Thyroid gland (tissue), 4 donors: ENCODE data around the gene NDST1. TPM values are rescaled to one million over a fixed set of nuclear protein-coding genes. Genes with fewer than 3 reads are reported as not detected.

Experiments used
- DNase-seq, 2 donors: peaks; one replicate each; pipeline ENCODE4 v3.0.0-alpha.2; 2019
- H3K27ac ChIP-seq, 3 donors: fragments of 200-600 bp; sonication (generic); 1 replicate in 2 of 3; 2 replicates in 1 of 3; pipeline ENCODE4 v1.5.1; 2016 to 2019; ENCODE audit warnings: mild to moderate bottlenecking in 1 of 3, moderate library complexity in 1 of 3
- H3K27me3 ChIP-seq: fragments of 200-600 bp; sonication (generic); one replicate; pipeline ENCODE4 v1.5.1; 2019
- H3K36me3 ChIP-seq, 2 donors: fragments of 200-600 bp; sonication (generic); one replicate each; pipeline ENCODE4 v1.5.1; 2016 to 2019
- H3K4me1 ChIP-seq, 2 donors: fragments of 200-600 bp; sonication (generic); one replicate each; pipeline ENCODE4 v1.5.1; 2017 to 2019
- H3K4me3 ChIP-seq, 3 donors: fragments of 200-600 bp; sonication (generic); replicated peaks in 1 of 3; 1 replicate in 2 of 3; 2 replicates in 1 of 3; pipeline ENCODE4 v1.5.1; 2016; ENCODE audit warnings: mild to moderate bottlenecking in 1 of 3
- H3K9me3 ChIP-seq: fragments of 200-600 bp; sonication (generic); one replicate; pipeline ENCODE4 v1.5.1; 2017
- CTCF ChIP-seq, 6 experiments: fragments of 200-600 bp in 3 of 6; fragments of 450-650 bp in 3 of 6; sonication (generic) in 3 of 6; IDR thresholded peaks; one replicate each; pipeline ENCODE4 v1.5.1; 2016 to 2019; ENCODE audit warnings: antibody characterized with exemption in 6 of 6, mild to moderate bottlenecking in 2 of 6, inconsistent platforms in 1 of 6, moderate library complexity in 1 of 6
- POLR2A ChIP-seq, 2 donors: fragments of 450-650 bp; IDR thresholded peaks; one replicate each; pipeline ENCODE4 v1.6.1; 2017; ENCODE audit warnings: antibody characterized with exemption in 2 of 2, mild to moderate bottlenecking in 2 of 2, moderate library complexity in 1 of 2
- WGBS, 2 donors: methylation state at CpG; one replicate each; pipeline ENCODE4 v1.1.5; 2017; 5-methylcytosine and 5-hydroxymethylcytosine counted together
- intact Hi-C: fragments of 100-400 bp; cut with DNase I; formaldehyde crosslinking; loops from one replicate; pipeline ENCODE4 v1.15.1; 2023
- total RNA-seq, 4 donors: library from RNA; depleted of rRNA; stranded (reverse); fragments of >200 nt; gene quantifications; one replicate each; pipeline ENCODE4 v1.2.3, GENCODE V29; 2016

Gene NDST1
- total RNA-seq, 4 donors from 2014 or later, result 84.9 to 171 (median 113) TPM

GRCh38 chr5:150513375-150514309, 5.7 kb downstream of the NDST1 start:
- no peaks in the 10 kb centered on the region for H3K27me3 ChIP-seq
- intact Hi-C loops, result no loop called here
- DNase-seq, result no peak
- no peak overlapping the region for H3K4me3 ChIP-seq
- WGBS, 2 donors, result 87 to 92% methylated on average over 9 to 15 of the region's 15 CpGs
- H3K27ac ChIP-seq, result peak overlapping the region; percentile 83 to 98 (median 96)
- no peaks in the 10 kb centered on the region for H3K9me3 ChIP-seq
- no peaks in the 10 kb centered on the region for H3K36me3 ChIP-seq
- no peak for TF ChIP-seq CTCF (IDR thresholded peaks at IDR 0.05)
- no peak for TF ChIP-seq POLR2A (IDR thresholded peaks at IDR 0.05)
- peaks cover 82 to 100% of the 10 kb centered on the region in 2 donors for H3K4me1 ChIP-seq

DNA sequence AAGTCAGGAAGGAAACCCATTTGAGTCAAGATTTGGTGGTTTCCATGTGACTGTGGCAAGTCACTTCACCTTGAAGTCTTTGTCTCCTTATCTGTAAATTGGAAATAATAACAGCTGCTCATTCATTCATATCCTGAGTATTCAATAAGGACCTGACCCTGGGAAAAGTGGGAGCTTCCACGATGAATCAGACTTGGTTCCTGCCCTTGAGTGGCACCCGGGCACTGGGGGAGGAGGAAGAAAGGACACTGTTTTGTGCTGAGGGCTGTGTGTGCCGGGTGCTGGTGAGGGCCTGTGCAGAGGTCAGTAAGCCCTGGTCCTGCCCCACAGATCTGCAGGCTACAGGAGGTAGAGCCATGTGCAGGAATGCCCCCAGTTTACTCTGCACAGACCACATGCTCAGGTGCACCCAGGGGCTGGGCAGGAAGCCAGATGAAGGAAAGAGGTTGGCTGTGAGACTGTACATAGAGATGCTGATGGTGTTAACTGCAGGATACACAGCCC, 6.8 kb downstream of the NDST1 start:
- Histone ChIP-seq H3K4me1 (peaks cover 71 to 90% of the 10 kb centered on the region in 2 donors), H3K9me3 (no peaks in the 10 kb centered on the region), H3K27me3 (no peaks in the 10 kb centered on the region), H3K4me3 (no peak overlapping the region), H3K36me3 (no peaks in the 10 kb centered on the region), H3K27ac (peak overlapping the region; percentile 83 to 98 (median 96))
- peak; percentile 89 to 95 for DNase-seq
- TF ChIP-seq POLR2A (IDR thresholded peaks at IDR 0.05) (no peak), CTCF (IDR thresholded peaks at IDR 0.05) (no peak)
- intact Hi-C loops, result no loop called here
- 10 to 30% methylated on average over 3 of the region's 3 CpGs for WGBS, 2 donors

- DNase-seq, result no peak
- no peak overlapping the region for H3K4me3 ChIP-seq
- peaks cover 64 to 83% of the 10 kb centered on the region in 2 donors for H3K4me1 ChIP-seq
- no peaks in the 10 kb centered on the region for H3K9me3 ChIP-seq
- peak overlapping the region; percentile 83 to 98 (median 96) for H3K27ac ChIP-seq
- no peaks in the 10 kb centered on the region for H3K27me3 ChIP-seq
- intact Hi-C loops, result no loop called here
- H3K36me3 ChIP-seq, result no peaks in the 10 kb centered on the region
- no peak for TF ChIP-seq POLR2A (IDR thresholded peaks at IDR 0.05)
- no peak for TF ChIP-seq CTCF (IDR thresholded peaks at IDR 0.05)
- WGBS, 2 donors, result 49 to 64% methylated on average over 4 of the region's 6 CpGs
Measured at GRCh38 chr5:150515446-150515845, 7.5 kb downstream of the NDST1 start.

DNA sequence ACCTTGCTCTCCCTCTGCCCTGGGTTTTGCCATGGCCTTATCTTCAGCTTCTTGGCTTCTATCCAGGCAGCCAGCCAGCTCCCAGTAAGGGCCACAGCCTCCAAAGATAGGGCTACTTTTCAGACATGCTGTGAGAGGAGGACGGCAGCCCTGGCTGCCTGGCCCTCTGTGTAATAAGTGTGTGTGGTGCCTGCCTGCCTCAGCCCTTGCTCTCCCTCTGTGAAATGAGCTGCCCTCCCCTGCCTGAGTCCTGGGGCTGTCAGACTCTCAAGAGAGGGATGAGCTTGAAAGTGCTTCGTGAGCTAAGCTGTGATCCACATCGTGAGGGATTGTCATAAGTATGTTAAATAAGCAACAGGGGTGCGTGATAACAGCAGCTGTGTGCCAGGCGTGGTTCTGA, 8.1 kb downstream of the NDST1 start:
- H3K4me1 ChIP-seq, result peaks cover 59 to 78% of the 10 kb centered on the region in 2 donors
- intact Hi-C loops, result no loop called here
- peak; percentile 41 to 47 for DNase-seq

More for the DNA sequence above, 8.1 kb downstream of the NDST1 start:
- no peak overlapping the region for H3K4me3 ChIP-seq
- peak overlapping the region; percentile 83 to 98 (median 96) for H3K27ac ChIP-seq
- no peaks in the 10 kb centered on the region for H3K9me3 ChIP-seq
- H3K36me3 ChIP-seq, result peaks cover under 1 to 3% of the 10 kb centered on the region in 2 donors
- 51 to 60% methylated on average over 5 of the region's 5 CpGs for WGBS, 2 donors
- no peak for TF ChIP-seq CTCF (IDR thresholded peaks at IDR 0.05)
- TF ChIP-seq POLR2A (IDR thresholded peaks at IDR 0.05), result no peak
- H3K27me3 ChIP-seq, result no peaks in the 10 kb centered on the region
